Gastrocnemius medialis (tissue), 4 donors: ENCODE results near the gene RPS26. TPM values are rescaled to one million over a fixed set of nuclear protein-coding genes. Genes with fewer than 3 reads are reported as not detected.
A peak's percentile ranks its signal among the peaks of the same experiment; 100 is the strongest.
"Not testable (repeated sequence)": the region's sequence is repeated elsewhere in the genome, so short reads cannot be mapped to it uniquely, and the experiment has no call there.

Experiments
- ATAC-seq, 2 donors: fragments of 150-250 bp; one replicate each; pipeline ENCODE4 v1.9.1; 2016
- DNase-seq, 2 donors: peaks; one replicate each; pipeline ENCODE4 v3.0.0-alpha.2; 2019
- H3K27ac ChIP-seq, 4 donors: fragments of 200-600 bp; sonication (generic); 1 replicate in 1 of 4; 2 replicates in 3 of 4; pipeline ENCODE4 v1.5.1; 2016 to 2018; ENCODE audit warnings: mild to moderate bottlenecking in 2 of 4, moderate library complexity in 1 of 4
- H3K27me3 ChIP-seq, 3 donors: fragments of 200-600 bp; sonication (generic) in 2 of 3; 1 replicate in 1 of 3; 2 replicates in 2 of 3; pipeline versions ENCODE4 v1.5.1 to v1.6.0; 2016 to 2019; ENCODE audit warnings: mild to moderate bottlenecking in 1 of 3, moderate library complexity in 1 of 3
- H3K36me3 ChIP-seq, 2 donors: fragments of 200-600 bp; sonication (generic) in 1 of 2; one replicate each; pipeline ENCODE4 v1.5.1; 2017 to 2018
- H3K4me1 ChIP-seq, 2 donors: fragments of 200-600 bp; sonication (generic) in 1 of 2; one replicate each; pipeline ENCODE4 v1.5.1; 2016 to 2017; ENCODE audit warnings: mild to moderate bottlenecking in 2 of 2
- H3K4me3 ChIP-seq, 4 donors: fragments of 200-600 bp; sonication (generic) in 3 of 4; 1 replicate in 1 of 4; 2 replicates in 3 of 4; pipeline ENCODE4 v1.5.1; 2016 to 2019; ENCODE audit warnings: mild to moderate bottlenecking in 2 of 4
- H3K9me3 ChIP-seq, 3 donors: fragments of 200-600 bp; sonication (generic) in 2 of 3; 1 replicate in 1 of 3; 2 replicates in 2 of 3; pipeline ENCODE4 v1.5.1; 2016 to 2019
- POLR2A ChIP-seq, 2 donors: fragments of 450-650 bp; IDR thresholded peaks; one replicate each; pipeline ENCODE4 v1.6.1; 2017; ENCODE audit warnings: antibody characterized with exemption in 2 of 2, mild to moderate bottlenecking in 2 of 2, moderate library complexity in 2 of 2
- in situ Hi-C, 4 donors: fragments of 200-750 bp; cut with MboI; loops; one replicate each; pipeline versions ENCODE4 v1.15.0 to v1.8.0; 2017; ENCODE audit warnings: low sequenced_read_pairs in 4 of 4
- intact Hi-C: fragments of 100-400 bp; cut with DNase I; formaldehyde crosslinking; loops from one replicate; pipeline ENCODE4 v1.15.1; 2023; ENCODE audit warnings: low total_unique reads
- total RNA-seq, 4 donors: library from RNA; depleted of rRNA; stranded (reverse); fragments of >200 nt; gene quantifications; one replicate each; pipeline versions ENCODE4 v1.1.0 to v1.2.3, GENCODE V29; 2016
- TF ChIP-seq, protein P1 (sequence below), 5 experiments: fragments of 450-650 bp in 3 of 5; fragments of 200-600 bp in 2 of 5; sonication (generic) in 2 of 5; IDR thresholded peaks in 4 of 5; conservative IDR thresholded peaks in 1 of 5; 1 replicate in 4 of 5; 2 replicates in 1 of 5; pipeline ENCODE4 v1.5.1; 2016 to 2019; ENCODE audit warnings: antibody characterized with exemption in 5 of 5, mild to moderate bottlenecking in 3 of 5, moderate library complexity in 3 of 5

Gene RPS26
- total RNA-seq, 4 donors from 2014 or later, result 618 to 1,648 (median 1,209) TPM

DNA sequence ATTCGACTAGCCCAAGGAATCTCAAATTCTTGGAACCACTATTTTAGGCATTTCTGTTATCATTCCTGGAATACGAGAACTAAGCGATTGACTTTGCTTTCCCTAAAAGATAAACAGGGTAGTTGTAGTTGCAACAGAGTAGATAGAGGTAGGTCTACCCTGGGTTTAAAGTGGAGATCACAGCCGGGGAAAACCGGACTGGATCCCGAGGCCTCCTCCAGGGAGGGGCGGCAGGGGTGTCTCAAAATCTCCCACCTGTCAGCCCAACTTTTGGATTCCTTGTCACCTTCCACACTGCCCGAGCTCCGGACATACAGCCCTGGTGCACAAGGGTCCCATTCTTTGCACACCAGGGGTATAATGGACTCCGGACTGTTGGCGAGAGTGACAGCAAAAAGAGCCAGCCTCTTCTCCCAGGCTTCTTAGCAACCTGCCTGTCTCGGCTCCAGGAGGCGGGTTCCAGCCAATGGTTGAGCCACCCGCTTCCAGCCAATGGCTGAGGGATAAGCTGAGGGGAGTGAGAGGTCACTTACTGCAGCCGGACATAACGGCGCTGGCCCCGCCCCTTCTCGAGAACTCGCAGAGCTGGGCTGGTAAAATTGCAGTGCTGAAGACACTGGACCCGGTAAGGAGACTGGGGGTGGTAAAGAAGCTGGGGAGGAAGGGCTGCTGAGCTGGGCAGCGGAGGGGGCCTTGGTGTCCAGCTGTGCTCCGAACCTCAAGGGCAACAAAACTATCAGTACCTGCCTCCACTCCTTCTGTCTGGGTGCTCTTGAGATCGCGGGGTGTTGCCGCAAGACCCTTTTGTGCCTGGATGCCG is 44.8 kb upstream of the RPS26 start, which contains the start of gene SUOX:
Gene SUOX, plus strand, starts transcription at position 562 of the 820 bp plus-strand sequence. CDS start 4,946 bp downstream, outside the sequence.
- Histone ChIP-seq H3K4me3 (peak within 1 kb of the TSS; percentile 66 to 83 (median 77)), H3K27me3 (no peaks in the 10 kb centered on the region), H3K9me3 (no peaks in the 10 kb centered on the region), H3K4me1 (peaks cover 12 to 14% of the 10 kb centered on the region in 2 donors), H3K27ac (peak within 1 kb of the TSS; percentile 83 to 96 (median 90)), H3K36me3 (peaks cover 3 to 33% of the 10 kb centered on the region in 2 donors)
- TF ChIP-seq POLR2A (IDR thresholded peaks at IDR 0.05), result peak; percentile 45 to 58
- TF ChIP-seq, protein P1, sequence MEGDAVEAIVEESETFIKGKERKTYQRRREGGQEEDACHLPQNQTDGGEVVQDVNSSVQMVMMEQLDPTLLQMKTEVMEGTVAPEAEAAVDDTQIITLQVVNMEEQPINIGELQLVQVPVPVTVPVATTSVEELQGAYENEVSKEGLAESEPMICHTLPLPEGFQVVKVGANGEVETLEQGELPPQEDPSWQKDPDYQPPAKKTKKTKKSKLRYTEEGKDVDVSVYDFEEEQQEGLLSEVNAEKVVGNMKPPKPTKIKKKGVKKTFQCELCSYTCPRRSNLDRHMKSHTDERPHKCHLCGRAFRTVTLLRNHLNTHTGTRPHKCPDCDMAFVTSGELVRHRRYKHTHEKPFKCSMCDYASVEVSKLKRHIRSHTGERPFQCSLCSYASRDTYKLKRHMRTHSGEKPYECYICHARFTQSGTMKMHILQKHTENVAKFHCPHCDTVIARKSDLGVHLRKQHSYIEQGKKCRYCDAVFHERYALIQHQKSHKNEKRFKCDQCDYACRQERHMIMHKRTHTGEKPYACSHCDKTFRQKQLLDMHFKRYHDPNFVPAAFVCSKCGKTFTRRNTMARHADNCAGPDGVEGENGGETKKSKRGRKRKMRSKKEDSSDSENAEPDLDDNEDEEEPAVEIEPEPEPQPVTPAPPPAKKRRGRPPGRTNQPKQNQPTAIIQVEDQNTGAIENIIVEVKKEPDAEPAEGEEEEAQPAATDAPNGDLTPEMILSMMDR (IDR thresholded peaks at IDR 0.05 in 4 of 5, conservative IDR thresholded peaks at IDR 0.05 in 1 of 5), result no peak
- intact Hi-C loops, result loop anchor here (1.0 to 5.0 kb wide), 4 partner anchors 10 to 105 kb away; partner anchors contain the start of genes PA2G4, RAB5B and RPS26
- peak; percentile 97 to 99 for DNase-seq
- in situ Hi-C loops, result loop anchor here in 1 of 4 donors (5.0 kb wide), 1 partner anchor 45 kb away; the partner anchor contains the start of gene RPS26
- peak; percentile 99 to 100 for ATAC-seq

- Histone ChIP-seq H3K9me3 (no peaks in the 10 kb centered on the region), H3K36me3 (peaks cover 0 to 33% of the 10 kb centered on the region in 2 donors), H3K4me3 (peak overlapping the region; percentile 66 to 83 (median 77)), H3K27me3 (no peaks in the 10 kb centered on the region), H3K4me1 (peaks cover 12 to 14% of the 10 kb centered on the region in 2 donors), H3K27ac (peak overlapping the region; percentile 83 to 96 (median 90))
- in situ Hi-C loops (loop anchor here in 1 of 4 donors (5.0 kb wide), 1 partner anchor 45 kb away; the partner anchor contains the start of gene RPS26), intact Hi-C loops (loop anchor here (1.0 to 5.0 kb wide), 3 partner anchors 10 to 105 kb away; partner anchors contain the start of genes PA2G4 and RAB5B)
- no peak for DNase-seq
- TF ChIP-seq, protein P1 (IDR thresholded peaks at IDR 0.05 in 4 of 5, conservative IDR thresholded peaks at IDR 0.05 in 1 of 5), result no peak
- no peak for TF ChIP-seq POLR2A (IDR thresholded peaks at IDR 0.05)
- ATAC-seq, result peak in 1 of 2 donors; percentile 1
Measured at GRCh38 chr12:55997535-55997859, 44.2 kb upstream of the RPS26 start.

- peaks cover 0 to 14% of the 10 kb centered on the region in 2 donors for H3K36me3 ChIP-seq
- peaks cover 12 to 14% of the 10 kb centered on the region in 2 donors for H3K4me1 ChIP-seq
- not testable (repeated sequence) for H3K27ac ChIP-seq, H3K4me3 ChIP-seq, H3K9me3 ChIP-seq, DNase-seq, H3K27me3 ChIP-seq, ATAC-seq
- intact Hi-C loops (loop anchor here (5.0 kb wide), 1 partner anchor 103 kb away; the partner anchor contains the start of gene PA2G4), in situ Hi-C loops (loop anchor here in 1 of 4 donors (5.0 kb wide), 1 partner anchor 43 kb away; the partner anchor contains the start of gene RPS26)
Measured at GRCh38 chr12:55999522-55999921, 42.2 kb upstream of the RPS26 start.

DNA sequence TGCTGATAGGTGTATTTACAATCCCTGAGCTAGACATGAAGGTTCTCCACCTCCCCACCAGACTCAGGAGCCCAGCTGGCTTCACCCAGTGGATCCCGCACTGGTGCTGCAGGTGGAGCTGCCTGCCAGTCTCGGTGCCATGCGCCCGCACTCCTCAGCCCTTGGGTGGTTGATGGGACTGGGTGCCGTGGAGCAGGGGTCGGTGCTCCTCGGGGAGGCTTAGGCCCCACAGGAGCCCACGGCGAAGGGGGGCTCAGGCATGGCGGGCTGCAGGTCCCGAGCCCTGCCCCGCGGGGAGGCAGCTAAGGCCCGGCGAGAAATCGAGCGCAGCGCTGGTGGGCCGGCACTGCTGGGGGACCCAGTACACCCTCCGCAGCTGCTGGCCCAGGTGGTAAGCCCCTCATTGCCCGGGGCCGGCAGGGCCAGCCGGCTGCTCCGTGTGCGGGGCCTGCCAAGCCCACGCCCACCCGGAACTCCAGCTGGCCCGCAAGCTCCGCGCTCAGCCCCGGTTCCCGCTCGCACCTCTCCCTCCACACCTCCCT is 41.6 kb upstream of the RPS26 start:
- H3K9me3 ChIP-seq, ATAC-seq, H3K27me3 ChIP-seq, DNase-seq, H3K4me3 ChIP-seq, H3K36me3 ChIP-seq: not testable (repeated sequence)
- H3K27ac ChIP-seq, result peak overlapping the region; percentile 61 to 79 (median 66)
- in situ Hi-C loops (loop anchor here in 1 of 4 donors (5.0 kb wide), 1 partner anchor 42 kb away; the partner anchor contains the start of gene RPS26), intact Hi-C loops (loop anchor here (5.0 kb wide), 1 partner anchor 102 kb away; the partner anchor contains the start of gene PA2G4)
- peaks cover 12 to 14% of the 10 kb centered on the region in 2 donors for H3K4me1 ChIP-seq

DNA sequence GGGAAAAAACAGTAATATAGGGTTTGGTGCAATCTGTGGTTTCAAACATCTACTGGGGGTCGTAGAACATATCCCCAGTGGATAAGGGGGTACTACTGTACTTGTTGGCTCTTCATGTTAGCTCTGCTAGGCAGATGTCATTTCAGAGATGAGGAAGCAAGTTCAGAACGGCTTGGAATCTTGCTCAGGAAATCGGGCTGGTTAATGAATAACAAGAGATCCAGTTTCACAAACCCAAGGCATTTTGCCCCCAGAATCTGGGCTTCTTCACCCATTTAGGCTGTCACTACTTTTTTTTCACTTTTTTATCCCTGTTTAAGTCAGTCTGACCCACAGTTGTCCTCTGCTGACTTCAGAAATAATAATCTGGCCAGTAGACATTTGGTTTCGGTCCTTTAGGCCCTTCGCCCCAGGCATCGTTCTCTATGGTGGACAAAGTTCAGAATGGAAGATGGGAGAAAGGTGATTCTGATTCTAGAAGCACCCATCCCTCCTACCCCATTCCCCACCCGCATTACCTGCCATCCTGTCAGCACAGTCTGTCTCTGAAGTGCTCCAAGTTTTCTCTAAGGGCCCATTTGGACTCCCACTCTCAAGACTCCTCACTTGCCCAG is 40.1 kb upstream of the RPS26 start:
- intact Hi-C loops, result no loop called here
- no peaks in the 10 kb centered on the region for H3K27me3 ChIP-seq
- H3K4me3 ChIP-seq, result no peak overlapping the region
- H3K36me3 ChIP-seq, result peaks cover 0 to 8% of the 10 kb centered on the region in 2 donors
- TF ChIP-seq, protein P1 (IDR thresholded peaks at IDR 0.05 in 4 of 5, conservative IDR thresholded peaks at IDR 0.05 in 1 of 5), result no peak
- no peak for TF ChIP-seq POLR2A (IDR thresholded peaks at IDR 0.05)
- peaks cover 8 to 14% of the 10 kb centered on the region in 2 donors for H3K4me1 ChIP-seq
- no peaks in the 10 kb centered on the region for H3K9me3 ChIP-seq
- in situ Hi-C loops, result no loop called here
- no peak for ATAC-seq
- peak overlapping the region; percentile 61 to 79 (median 66) for H3K27ac ChIP-seq
- DNase-seq, result no peak

DNA sequence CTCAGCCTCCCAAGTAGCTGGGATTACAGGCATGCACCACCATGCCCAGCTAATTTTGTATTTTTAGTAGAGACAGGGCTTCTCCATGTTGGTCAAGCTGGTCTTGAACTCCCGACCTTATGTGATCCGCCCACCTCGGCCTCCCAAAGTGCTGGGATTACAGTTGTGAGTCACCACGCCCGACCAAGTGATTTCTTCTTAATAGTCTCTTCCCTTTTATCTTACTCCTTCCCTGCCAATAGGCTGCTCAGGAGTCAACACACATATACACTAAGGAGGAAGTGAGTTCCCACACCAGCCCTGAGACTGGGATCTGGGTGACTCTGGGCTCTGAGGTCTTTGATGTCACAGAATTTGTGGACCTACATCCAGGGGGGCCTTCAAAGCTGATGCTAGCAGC is 38.3 kb upstream of the RPS26 start:
- ATAC-seq, H3K4me3 ChIP-seq, in situ Hi-C loops, H3K27ac ChIP-seq, H3K36me3 ChIP-seq, H3K9me3 ChIP-seq, H3K27me3 ChIP-seq, DNase-seq, intact Hi-C loops: not testable (repeated sequence)
- peaks cover 6 to 12% of the 10 kb centered on the region in 2 donors for H3K4me1 ChIP-seq
